HepG2 (cell line): ENCODE data around the gene RNU7-1. TPM values are rescaled to one million over a fixed set of nuclear protein-coding genes. Genes with fewer than 3 reads are reported as not detected.

Source experiments
- AGO2 ChIP-seq: fragments of 200-400 bp; formaldehyde crosslinking; optimal IDR thresholded peaks from 2 replicates; pipeline ENCODE3; 2017; ENCODE audit warnings: mild to moderate bottlenecking, low read depth, low read length, moderate library complexity
- ATF7 ChIP-seq, 2 experiments: fragments of 450-650 bp in 1 of 2; sonication (generic) in 1 of 2; formaldehyde crosslinking in 1 of 2; IDR thresholded peaks; 2 replicates each; pipeline versions ENCODE4 v1.4.0 to v1.6.1; 2016 to 2020; ENCODE audit warnings: antibody characterized with exemption in 1 of 2, mild to moderate bottlenecking in 1 of 2, missing genetic modification reagents in 1 of 2
- E2F2 ChIP-seq: sonication (generic); formaldehyde crosslinking; IDR thresholded peaks from 2 replicates; pipeline ENCODE4 v1.4.0; 2020; ENCODE audit warnings: missing genetic modification reagents, borderline replicate concordance
- HBP1 ChIP-seq: IDR thresholded peaks from 2 replicates; pipeline ENCODE4 v1.6.1; 2016; ENCODE audit warnings: low read depth, control low read depth
- HMGXB4 ChIP-seq, 2 experiments: sonication (generic) in 1 of 2; formaldehyde crosslinking in 1 of 2; IDR thresholded peaks; 2 replicates each; pipeline versions ENCODE4 v1.4.0 to v1.6.1; 2018 to 2020; ENCODE audit warnings: missing genetic modification reagents in 2 of 2, borderline replicate concordance in 1 of 2, low read depth in 1 of 2, mild to moderate bottlenecking in 1 of 2, missing biosample characterization in 1 of 2
- IRF1 ChIP-seq: sonication (generic); formaldehyde crosslinking; IDR thresholded peaks from 2 replicates; pipeline ENCODE4 v1.4.0; 2020; ENCODE audit warnings: low read depth, mild to moderate bottlenecking, missing genetic modification reagents
- MNT ChIP-seq: fragments of 450-650 bp; IDR thresholded peaks from 2 replicates; pipeline ENCODE4 v1.6.1; 2016
- PBX3 ChIP-seq: sonication (generic); formaldehyde crosslinking; IDR thresholded peaks from 2 replicates; pipeline ENCODE4 v1.8.1; 2023; ENCODE audit warnings: missing genetic modification reagents, inconsistent platforms, borderline replicate concordance
- SKIL ChIP-seq: sonication (generic); formaldehyde crosslinking; IDR thresholded peaks from 2 replicates; pipeline ENCODE4 v1.8.0; 2022; ENCODE audit warnings: missing genetic modification reagents, mild to moderate bottlenecking, moderate library complexity, borderline replicate concordance
- TEF ChIP-seq: sonication (generic); formaldehyde crosslinking; IDR thresholded peaks from 2 replicates; pipeline ENCODE4 v1.5.0; 2020; ENCODE audit warnings: missing genetic modification reagents
- THRA ChIP-seq: sonication (generic); formaldehyde crosslinking; IDR thresholded peaks from 2 replicates; pipeline ENCODE4 v1.4.0; 2020; ENCODE audit warnings: missing genetic modification reagents, borderline replicate concordance
- ZC3H4 ChIP-seq: sonication (generic); formaldehyde crosslinking; IDR thresholded peaks from 2 replicates; pipeline ENCODE4 v1.4.0; 2020; ENCODE audit warnings: missing genetic modification reagents, borderline replicate concordance
- ZNF34 ChIP-seq: sonication (generic); formaldehyde crosslinking; IDR thresholded peaks from 2 replicates; pipeline ENCODE4 v1.4.0; 2020; ENCODE audit warnings: mild to moderate bottlenecking, missing genetic modification reagents, borderline replicate concordance
- polyA plus RNA-seq, 8 experiments: library from polyadenylated mRNA; depleted of rRNA in 3 of 8; stranded (reverse) in 7 of 8; unstranded in 1 of 8; fragments of >200 nt; fragmentation: Illumina TruSeq in 4 of 8; extraction: Trizol in 4 of 8; gene quantifications; 2 replicates each; pipeline versions ENCODE4 v1.2.1 to v1.2.3, GENCODE V29; 2011 to 2016; ENCODE audit warnings: low read depth in 4 of 8, missing spikeins in 1 of 8, mixed read lengths in 1 of 8; ENCODE audit not compliant: insufficient read depth in 1 of 8
- total RNA-seq, 5 experiments: library from RNA; depleted of rRNA; stranded (reverse); fragments of >200 nt; fragmentation: Illumina TruSeq; extraction: Trizol; gene quantifications; 2 replicates each; pipeline ENCODE4 v1.2.3, GENCODE V29; 2016; ENCODE audit warnings: low read depth in 1 of 5

Gene RNU7-1
- total and polyA plus RNA-seq, 2 of the 13 experiments (the other 11 are each of a cell fraction or from before 2014, with no cell fraction given): not detected

GRCh38 chr12:6899837-6900519 is 43.6 kb upstream of the RNU7-1 start (continued):
- no peak for TF ChIP-seq IRF1 (CRISPR knock-in tag)
- TF ChIP-seq E2F2 (CRISPR knock-in tag): no peak
- 0 out of 4 replicates have a peak, but pooled peaks of 1 of the 2 experiments have one; percentile 31 for TF ChIP-seq HMGXB4 (CRISPR knock-in tag; IDR thresholded peaks at IDR 0.05; ENCODE audit: borderline replicate concordance in 1 of 2, low read depth in 1 of 2)
- no peak for TF ChIP-seq ZC3H4 (CRISPR knock-in tag)
- TF ChIP-seq ZNF34: no peak
- TF ChIP-seq AGO2: no peak
- no peak for TF ChIP-seq ATF7 (IDR thresholded peaks at IDR 0.05)
- TF ChIP-seq ATF7 (CRISPR knock-in tag; IDR thresholded peaks at IDR 0.05): no peak
- no peak for TF ChIP-seq HBP1
- TF ChIP-seq TEF (CRISPR knock-in tag): no peak
- TF ChIP-seq PBX3: no peak
- no peak for TF ChIP-seq SKIL (CRISPR knock-in tag)
- TF ChIP-seq THRA (CRISPR knock-in tag): no peak
- TF ChIP-seq MNT: no peak
